IMR-90 (cell line): Measurements from ENCODE around the gene MGAT4A. TPM values are rescaled to one million over a fixed set of nuclear protein-coding genes. Genes with fewer than 3 reads are reported as not detected.

Source experiments
- ATAC-seq: fragments of 200-7000 bp; cut with Tn5 transposase; 2 replicates; pipeline ENCODE4 v1.9.1; 2020; ENCODE audit warnings: low read depth, mild to moderate bottlenecking, moderate library complexity
- BruUV-seq: library from RNA; stranded (reverse); fragments of 400-500 nt; replicated peaks from 2 replicates; lab custom pipeline; 2021; lab: Mats Ljungman, UMichigan
- CTCF ChIA-PET: fragments of 300-600 bp; formaldehyde crosslinking; extraction: SDS; loops from one replicate; lab custom pipeline; 2021; ENCODE audit warnings: antibody characterized with exemption; lab: Yijun Ruan, JAX
- POLR2A ChIA-PET: fragments of 300-600 bp; sonication (Branson Sonifier 250); formaldehyde crosslinking; loops from one replicate; lab custom pipeline; 2022; ENCODE audit warnings: antibody characterized with exemption; ENCODE audit not compliant: unreplicated experiment; lab: Charles Lee
- DNase-seq: peaks from one replicate; pipeline ENCODE4 v3.0.0; 2013
- H2AFZ ChIP-seq: replicated peaks from 2 replicates; pipeline ENCODE3; 2013; ENCODE audit warnings: low read length, mild to moderate bottlenecking; ENCODE audit not compliant: poor library complexity
- H2AK5ac ChIP-seq: 2 replicates; pipeline ENCODE4 v1.6.1; 2013; ENCODE audit warnings: low read depth, low read length, inconsistent platforms
- H2AK9ac ChIP-seq: replicated peaks from 2 replicates; pipeline ENCODE3; 2013; ENCODE audit warnings: mild to moderate bottlenecking, low read depth, low read length, moderate library complexity; ENCODE audit not compliant: poor library complexity
- H2BK120ac ChIP-seq: 2 replicates; pipeline ENCODE4 v1.6.1; 2013; ENCODE audit warnings: low read depth, low read length, inconsistent platforms
- H2BK15ac ChIP-seq: 3 replicates; pipeline ENCODE4 v1.6.1; 2013; ENCODE audit warnings: low read depth, low read length, inconsistent platforms
- H2BK20ac ChIP-seq: 2 replicates; pipeline ENCODE4 v1.6.1; 2013; ENCODE audit warnings: low read depth, mild to moderate bottlenecking, inconsistent platforms, low read length, moderate library complexity
- H2BK5ac ChIP-seq: 2 replicates; pipeline ENCODE4 v1.6.1; 2013; ENCODE audit warnings: mild to moderate bottlenecking, low read depth, low read length, inconsistent platforms; ENCODE audit not compliant: poor library complexity, severe bottlenecking
- H3K14ac ChIP-seq: replicated peaks from 2 replicates; pipeline ENCODE4 v1.6.1; 2013; ENCODE audit warnings: low read depth, low read length, inconsistent platforms
- H3K18ac ChIP-seq: 2 replicates; pipeline ENCODE4 v1.6.1; 2013; ENCODE audit warnings: low read depth, low read length, control low read depth
- H3K23ac ChIP-seq: 2 replicates; pipeline ENCODE4 v1.6.1; 2013; ENCODE audit warnings: low read depth, low read length, inconsistent platforms
- H3K27ac ChIP-seq: 2 replicates; pipeline ENCODE4 v1.5.1; 2013; ENCODE audit warnings: mild to moderate bottlenecking, control low read depth, low read length; ENCODE audit not compliant: insufficient read depth
- H3K27me3 ChIP-seq: 2 replicates; pipeline ENCODE4 v1.6.1; 2013; ENCODE audit warnings: low read length; ENCODE audit not compliant: control insufficient read depth, insufficient read depth
- H3K36me3 ChIP-seq: 2 replicates; pipeline ENCODE4 v1.6.1; 2013; ENCODE audit warnings: low read length, mixed read lengths; ENCODE audit not compliant: control insufficient read depth, insufficient read depth
- H3K4ac ChIP-seq: 2 replicates; pipeline ENCODE4 v1.6.1; 2013; ENCODE audit warnings: low read depth, low read length, inconsistent platforms
- H3K4me1 ChIP-seq: 2 replicates; pipeline ENCODE4 v1.6.1; 2013; ENCODE audit warnings: low read length, mixed read lengths; ENCODE audit not compliant: control insufficient read depth, insufficient read depth
- H3K4me2 ChIP-seq: 2 replicates; pipeline ENCODE4 v1.6.1; 2013; ENCODE audit warnings: low read depth, mild to moderate bottlenecking, control low read depth, low read length, moderate library complexity
- H3K4me3 ChIP-seq: 2 replicates; pipeline ENCODE4 v1.5.1; 2013; ENCODE audit warnings: low read depth, mild to moderate bottlenecking, control low read depth, low read length, moderate library complexity; ENCODE audit not compliant: insufficient read depth
- H3K56ac ChIP-seq: 2 replicates; pipeline ENCODE4 v1.6.1; 2013; ENCODE audit warnings: low read length, inconsistent platforms; ENCODE audit not compliant: insufficient read depth; ENCODE audit errors: extremely low read depth
- H3K79me1 ChIP-seq, 2 experiments: 2 replicates each; pipeline ENCODE4 v1.6.1; 2013; ENCODE audit warnings: low read length in 2 of 2, inconsistent platforms in 1 of 2, low read depth in 1 of 2
- H3K9ac ChIP-seq: 2 replicates; pipeline ENCODE4 v1.6.1; 2013; ENCODE audit warnings: low read depth, low read length, control low read depth
- H3K9me1 ChIP-seq: 2 replicates; pipeline ENCODE4 v1.6.1; 2013; ENCODE audit warnings: low read length, inconsistent platforms; ENCODE audit not compliant: insufficient read depth
- H3K9me3 ChIP-seq: 2 replicates; pipeline ENCODE4 v1.6.1; 2013; ENCODE audit warnings: low read length; ENCODE audit not compliant: control insufficient read depth, insufficient read depth
- H4K20me1 ChIP-seq: 2 replicates; pipeline ENCODE4 v1.6.1; 2013; ENCODE audit warnings: low read length, inconsistent platforms; ENCODE audit not compliant: insufficient read depth
- H4K5ac ChIP-seq: 2 replicates; pipeline ENCODE4 v1.6.1; 2013; ENCODE audit warnings: mild to moderate bottlenecking, low read depth, low read length, control low read depth
- H4K8ac ChIP-seq, 2 experiments: 2 replicates each; pipeline ENCODE4 v1.6.1; 2013; ENCODE audit warnings: low read depth in 2 of 2, low read length in 2 of 2, control low read depth in 1 of 2, inconsistent platforms in 1 of 2
- H4K91ac ChIP-seq: 2 replicates; pipeline ENCODE4 v1.6.1; 2013; ENCODE audit warnings: low read depth, low read length, inconsistent platforms; ENCODE audit not compliant: insufficient read depth
- CTCF ChIP-seq: conservative IDR thresholded peaks from 2 replicates; pipeline ENCODE4 v1.5.1; 2012; ENCODE audit warnings: mild to moderate bottlenecking, low read depth, low read length, improper control_type of control experiment
- FOS ChIP-seq: fragments of 150-350 bp; IDR thresholded peaks from 2 replicates; pipeline ENCODE4 v1.6.1; 2016; ENCODE audit warnings: low read depth, low read length
- RCOR1 ChIP-seq: IDR thresholded peaks from 2 replicates; pipeline ENCODE4 v1.6.1; 2012; ENCODE audit warnings: mild to moderate bottlenecking, low read length, improper control_type of control experiment; ENCODE audit not compliant: insufficient replicate concordance
- RFX5 ChIP-seq: IDR thresholded peaks from 2 replicates; pipeline ENCODE4 v1.8.0; 2012; ENCODE audit warnings: low read depth, mild to moderate bottlenecking, low read length, moderate library complexity
- USF2 ChIP-seq: fragments of 150-350 bp; IDR thresholded peaks from 2 replicates; pipeline ENCODE4 v1.6.1; 2017; ENCODE audit warnings: mild to moderate bottlenecking, antibody characterized with exemption, low read length, low read depth
- WGBS, 2 experiments: methylation state at CpG; one replicate each; pipeline versions ENCODE4 v1.1.5 to v1.1.7; 2013; ENCODE audit warnings: missing lambda C conversion rate in 2 of 2; ENCODE audit not compliant: insufficient read length in 1 of 2; ENCODE audit errors: extremely low coverage in 2 of 2; 5-methylcytosine and 5-hydroxymethylcytosine counted together
- dilution Hi-C: fragments of 300-500 bp; cut with HindIII; formaldehyde crosslinking; loops from one replicate; pipeline ENCODE4 v1.14.3; 2018; ENCODE audit warnings: low sequenced_read_pairs; ENCODE audit not compliant: unreplicated experiment
- in situ Hi-C: fragments of 300-500 bp; cut with MboI; formaldehyde crosslinking; loops from 3 replicates; pipeline ENCODE4 v1.14.3; 2019; ENCODE audit warnings: low sequenced_read_pairs, inconsistent platforms, mixed read lengths
- intact Hi-C: fragments of 100-400 bp; cut with micrococcal nuclease; formaldehyde crosslinking; loops from 2 replicates; pipeline ENCODE4 v1.10.0; 2022
- polyA plus RNA-seq, 3 experiments: library from polyadenylated mRNA; depleted of rRNA; stranded (reverse); fragments of >200 nt; gene quantifications; 2 replicates each; pipeline ENCODE4 v1.2.3, GENCODE V29; 2012; ENCODE audit warnings: low replicate concordance in 1 of 3
- total RNA-seq: library from RNA; depleted of rRNA; stranded (reverse); fragments of >200 nt; gene quantifications from 2 replicates; pipeline ENCODE4 v1.2.3, GENCODE V29; 2012

Gene MGAT4A
- total and polyA plus RNA-seq, 2 of the 4 experiments (the other 2 are of a cell fraction), result under 0.01 TPM; not detected in 1

GRCh38 chr2:98664323-98664722 lies 66.6 kb downstream of the MGAT4A start:
- H2AK9ac ChIP-seq, result no peak overlapping the region
- no peak overlapping the region for H2BK15ac ChIP-seq
- H2BK20ac ChIP-seq, result no peak overlapping the region
- WGBS, 2 experiments, result 100% methylated on average over 1 of the region's 3 CpGs; no CpG with 5 or more reads in 1 of the 2 experiments
- in situ Hi-C loops, result no loop called here
- H3K56ac ChIP-seq, result no peak overlapping the region
- no peaks in the 10 kb centered on the region for H3K9me3 ChIP-seq
- no peak overlapping the region for H3K27ac ChIP-seq
- dilution Hi-C loops, result no loop called here
- no peak for ATAC-seq
- no peak overlapping the region for H3K14ac ChIP-seq
- no peak overlapping the region for H2BK5ac ChIP-seq
- no TSS peak for BruUV-seq
- no peaks in the 10 kb centered on the region for H4K20me1 ChIP-seq
- H3K9me1 ChIP-seq, result no peaks in the 10 kb centered on the region
- no peak for DNase-seq
- H3K36me3 ChIP-seq, result no peaks in the 10 kb centered on the region
- H4K5ac ChIP-seq, result no peak overlapping the region
- H2BK120ac ChIP-seq, result no peak overlapping the region
- H3K4ac ChIP-seq, result no peak overlapping the region
- no peak overlapping the region for H3K23ac ChIP-seq
- H2AFZ ChIP-seq, result no peak overlapping the region
- H4K91ac ChIP-seq, result no peak overlapping the region
- H3K18ac ChIP-seq, result no peak overlapping the region
- intact Hi-C loops, result no loop called here
- H3K27me3 ChIP-seq, result peaks cover 2% of the 10 kb centered on the region; the same call in 1 of the 2 replicates
- TF ChIP-seq CTCF (no peak), RCOR1 (no peak), RFX5 (no peak), FOS (no peak), USF2 (no peak)
- no peak overlapping the region for H3K4me2 ChIP-seq
- no peak overlapping the region for H4K8ac ChIP-seq
- no peaks in the 10 kb centered on the region for H3K4me1 ChIP-seq
- H2AK5ac ChIP-seq, result no peak overlapping the region
- ChIA-PET CTCF (interaction anchor here (1.0 kb wide), 1 partner anchor 11 kb away, joined by 3 read pairs; no protein-coding TSS in a partner anchor), POLR2A (no interaction called here)
- H3K79me1 ChIP-seq, result no peaks in the 10 kb centered on the region
- no peak overlapping the region for H3K4me3 ChIP-seq
- H3K9ac ChIP-seq, result no peak overlapping the region
